AG09309 (cell line): ENCODE results near the gene HADHA.

Source experiments
- DNase-seq: peaks from one replicate; pipeline ENCODE4 v3.0.0-alpha.2; 2010; ENCODE audit warnings: low read depth
- H3K4me3 ChIP-seq: 2 replicates; pipeline ENCODE4 v1.5.1; 2011; ENCODE audit warnings: mild to moderate bottlenecking, low read depth, low read length, moderate library complexity; ENCODE audit not compliant: control insufficient read depth
- CTCF ChIP-seq: IDR thresholded peaks from 2 replicates; pipeline ENCODE4 v1.5.1; 2011; ENCODE audit warnings: mild to moderate bottlenecking, low read depth, low read length, inconsistent platforms; ENCODE audit not compliant: insufficient read depth, control insufficient read depth; ENCODE audit errors: missing control alignments

The HADHA gene

GRCh38 chr2:26244309-26245230, at the start of gene HADHA, which contains the start of gene HADHB:
Gene HADHA, minus strand, starts transcription at chr2:26244632. Its CDS starts 36 bp downstream, at chr2:26244596.
Gene HADHB, plus strand, starts transcription at chr2:26244939. Its CDS starts 9,316 bp downstream, at chr2:26254255.
- peak; percentile 56 for DNase-seq
- TF ChIP-seq CTCF, result peak; percentile 29
- H3K4me3 ChIP-seq, result peak within 1 kb of the TSS; percentile 100

GRCh38 chr2:26292646-26293045, 48.2 kb upstream of the HADHA start:
- no peak for TF ChIP-seq CTCF
- H3K4me3 ChIP-seq, result no peak overlapping the region
- DNase-seq, result no peak

- DNase-seq, result no peak
- H3K4me3 ChIP-seq, result no peak overlapping the region
- no peak for TF ChIP-seq CTCF
Observed at GRCh38 chr2:26290001-26290400, 45.6 kb upstream of the HADHA start.

- TF ChIP-seq CTCF, result no peak
- H3K4me3 ChIP-seq, result no peak overlapping the region
- no peak for DNase-seq
Observed at GRCh38 chr2:26285931-26286330, 41.5 kb upstream of the HADHA start.

- DNase-seq, result no peak
- no peak for TF ChIP-seq CTCF
- H3K4me3 ChIP-seq, result no peak overlapping the region
Observed at GRCh38 chr2:26284132-26284531, 39.7 kb upstream of the HADHA start.

- no peak for TF ChIP-seq CTCF
Observed at GRCh38 chr2:26283606-26284005, 39.2 kb upstream of the HADHA start.

More at GRCh38 chr2:26283606-26284005, 39.2 kb upstream of the HADHA start:
- DNase-seq, result no peak
- H3K4me3 ChIP-seq, result no peak overlapping the region
